Lung (tissue), 12 donors: ENCODE data around the gene TLE3. TPM values are rescaled to one million over a fixed set of nuclear protein-coding genes. Genes with fewer than 3 reads are reported as not detected.
A peak's percentile ranks its signal among the peaks of the same experiment; 100 is the strongest.

Experiments used
- ATAC-seq: fragments of 200-7000 bp; cut with Tn5 transposase; one replicate; pipeline ENCODE4 v1.9.1; 2020; ENCODE audit warnings: moderate number of reproducible peaks; ENCODE audit not compliant: insufficient read depth, low FRiP score
- DNase-seq, 3 donors: peaks; one replicate each; pipeline ENCODE4 v3.0.0-alpha.2; 2013 to 2017
- H3K27ac ChIP-seq, 2 donors: one replicate each; pipeline ENCODE4 v1.5.1; 2013; ENCODE audit warnings: mild to moderate bottlenecking in 2 of 2, moderate library complexity in 2 of 2, control low read depth in 1 of 2, inconsistent platforms in 1 of 2, low read depth in 1 of 2, low read length in 1 of 2
- H3K27me3 ChIP-seq, 3 donors: one replicate each; pipeline ENCODE4 v1.5.1; 2013; ENCODE audit warnings: low read length in 2 of 3; ENCODE audit not compliant: control insufficient read depth in 3 of 3, insufficient read depth in 3 of 3
- H3K36me3 ChIP-seq, 4 donors: one replicate each; pipeline ENCODE4 v1.5.1; 2013; ENCODE audit warnings: low read length in 4 of 4, mild to moderate bottlenecking in 1 of 4, moderate library complexity in 1 of 4; ENCODE audit not compliant: control insufficient read depth in 4 of 4, insufficient read depth in 4 of 4
- H3K4me1 ChIP-seq, 5 donors: one replicate each; pipeline ENCODE4 v1.5.1; 2013; ENCODE audit warnings: low read length in 5 of 5, mild to moderate bottlenecking in 2 of 5, moderate library complexity in 1 of 5; ENCODE audit not compliant: control insufficient read depth in 5 of 5, insufficient read depth in 5 of 5
- H3K4me3 ChIP-seq: one replicate; pipeline ENCODE4 v1.5.1; 2013; ENCODE audit warnings: mild to moderate bottlenecking, control low read depth, moderate library complexity
- H3K9ac ChIP-seq, 2 donors: one replicate each; pipeline ENCODE4 v1.5.1; 2013; ENCODE audit warnings: low read length in 2 of 2, control low read depth in 1 of 2; ENCODE audit not compliant: insufficient read depth in 1 of 2
- H3K9me3 ChIP-seq, 4 donors: one replicate each; pipeline ENCODE4 v1.5.1; 2013; ENCODE audit warnings: low read length in 3 of 4, mild to moderate bottlenecking in 1 of 4, moderate library complexity in 1 of 4; ENCODE audit not compliant: control insufficient read depth in 4 of 4, insufficient read depth in 3 of 4
- WGBS, 2 donors: extraction: QIAGEN DNeasy Blood & Tissue Kit; methylation state at CpG; one replicate each; pipeline ENCODE4 v1.1.7; 2013; 5-methylcytosine and 5-hydroxymethylcytosine counted together
- polyA plus RNA-seq, 2 donors: library from polyadenylated mRNA; stranded (reverse); fragments of 200-250 nt; gene quantifications; one replicate each; pipeline ENCODE4 v1.2.1, GENCODE V29; 2013
- total RNA-seq, 2 donors: library from RNA; depleted of rRNA in 1 of 2; stranded (reverse); fragments of >200 nt in 1 of 2; gene quantifications; one replicate each; pipeline ENCODE4 v1.2.1, GENCODE V29; 2014 to 2021
- TF ChIP-seq, protein P1 (sequence below): IDR thresholded peaks from 2 replicates; pipeline ENCODE4 v1.5.1; 2012; ENCODE audit warnings: mild to moderate bottlenecking; ENCODE audit errors: control extremely low read depth, extremely low read depth
- donor health status: control.
- donor health status: control.
- donor health status: Bipolar disorder and iron deficiency.
- donor health status: healthy.
- donor health status: DM: yes; HTN: yes; CAD: no.

The TLE3 gene
- total and polyA plus RNA-seq, 4 donors: 22.7 to 77.3 (median 73.3) TPM

DNA sequence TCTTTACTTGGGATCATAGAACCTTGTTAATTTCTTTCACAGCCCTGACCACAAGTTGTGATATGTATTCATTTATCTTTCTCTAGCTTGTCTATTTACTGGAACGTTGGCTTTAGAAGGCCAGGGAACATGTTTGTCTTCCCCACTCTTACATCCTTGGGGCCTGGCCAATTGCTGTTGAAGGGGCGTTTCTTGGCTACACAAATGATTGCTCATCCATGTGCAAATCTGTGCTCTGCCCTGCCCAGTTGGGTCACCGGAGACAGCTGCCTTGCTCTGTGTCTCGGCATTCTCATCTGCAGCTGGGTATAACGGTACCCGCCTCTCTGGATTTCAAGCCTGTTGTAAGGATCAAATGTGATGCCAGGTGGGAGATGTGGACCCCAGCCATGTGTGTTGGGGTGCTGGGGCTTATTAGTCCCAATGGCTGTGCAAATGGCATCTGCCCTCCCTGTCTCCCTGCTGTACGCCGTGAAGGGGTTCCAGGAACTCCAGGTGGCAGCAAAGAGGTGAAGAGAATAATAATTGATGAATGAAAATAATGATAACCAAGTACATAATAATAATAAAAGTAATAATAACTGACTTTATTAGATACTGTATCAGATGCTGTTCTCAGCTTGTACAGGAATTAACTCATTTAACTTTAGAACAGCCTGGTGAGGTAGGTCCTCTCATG, 24.0 kb upstream of the TLE3 start:
- TF ChIP-seq, protein P1, sequence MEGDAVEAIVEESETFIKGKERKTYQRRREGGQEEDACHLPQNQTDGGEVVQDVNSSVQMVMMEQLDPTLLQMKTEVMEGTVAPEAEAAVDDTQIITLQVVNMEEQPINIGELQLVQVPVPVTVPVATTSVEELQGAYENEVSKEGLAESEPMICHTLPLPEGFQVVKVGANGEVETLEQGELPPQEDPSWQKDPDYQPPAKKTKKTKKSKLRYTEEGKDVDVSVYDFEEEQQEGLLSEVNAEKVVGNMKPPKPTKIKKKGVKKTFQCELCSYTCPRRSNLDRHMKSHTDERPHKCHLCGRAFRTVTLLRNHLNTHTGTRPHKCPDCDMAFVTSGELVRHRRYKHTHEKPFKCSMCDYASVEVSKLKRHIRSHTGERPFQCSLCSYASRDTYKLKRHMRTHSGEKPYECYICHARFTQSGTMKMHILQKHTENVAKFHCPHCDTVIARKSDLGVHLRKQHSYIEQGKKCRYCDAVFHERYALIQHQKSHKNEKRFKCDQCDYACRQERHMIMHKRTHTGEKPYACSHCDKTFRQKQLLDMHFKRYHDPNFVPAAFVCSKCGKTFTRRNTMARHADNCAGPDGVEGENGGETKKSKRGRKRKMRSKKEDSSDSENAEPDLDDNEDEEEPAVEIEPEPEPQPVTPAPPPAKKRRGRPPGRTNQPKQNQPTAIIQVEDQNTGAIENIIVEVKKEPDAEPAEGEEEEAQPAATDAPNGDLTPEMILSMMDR: no peak
- DNase-seq: peak; percentile 62 to 81 (median 70)
- H3K27me3 ChIP-seq: no peaks in the 10 kb centered on the region
- no peak overlapping the region for H3K9ac ChIP-seq
- 71 to 83% methylated on average over 8 of the region's 8 CpGs for WGBS, 2 donors
- H3K9me3 ChIP-seq: no peaks in the 10 kb centered on the region
- ATAC-seq: no peak
- no peaks in the 10 kb centered on the region for H3K36me3 ChIP-seq
- no peak overlapping the region for H3K27ac ChIP-seq
- H3K4me3 ChIP-seq: no peak overlapping the region
- H3K4me1 ChIP-seq: peaks cover 0 to 11% (median 2%) of the 10 kb centered on the region in 5 donors

DNA sequence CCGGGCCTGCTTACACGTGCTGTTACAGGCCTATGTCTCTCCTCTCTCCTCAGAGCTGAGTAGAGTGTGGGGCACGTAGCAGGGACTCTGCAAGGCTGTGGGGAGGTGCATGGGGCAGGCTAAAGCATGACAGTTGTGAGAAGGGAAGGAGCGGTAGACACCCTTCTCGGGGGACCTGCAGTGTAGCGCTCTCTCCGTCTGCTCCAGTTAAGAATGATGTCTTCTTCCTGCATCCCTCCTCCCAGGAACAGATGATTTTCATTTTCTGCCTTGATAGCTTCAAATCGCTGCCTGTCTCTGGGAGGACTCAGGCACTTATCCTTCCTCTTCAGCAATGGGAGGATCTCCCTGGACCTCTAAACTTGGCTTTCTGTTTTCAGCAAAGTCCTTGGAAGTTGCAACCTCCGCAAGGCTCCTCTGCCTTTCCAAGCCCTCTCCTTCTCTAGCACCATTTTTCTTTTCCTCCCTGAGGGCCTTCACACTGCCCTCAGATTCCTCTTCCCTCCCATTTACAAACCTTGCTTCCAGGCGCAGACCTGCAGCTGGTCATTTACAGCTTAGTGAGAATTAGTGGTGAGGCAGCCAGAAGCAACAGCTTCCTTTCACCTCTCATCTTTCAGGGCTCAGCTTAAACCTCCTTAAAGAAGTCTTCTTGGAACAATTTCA, 23.4 kb upstream of the TLE3 start:
- no peak for DNase-seq
- Histone ChIP-seq H3K36me3 (no peaks in the 10 kb centered on the region), H3K4me3 (no peak overlapping the region), H3K9me3 (no peaks in the 10 kb centered on the region), H3K27ac (no peak overlapping the region), H3K9ac (no peak overlapping the region), H3K27me3 (no peaks in the 10 kb centered on the region), H3K4me1 (peaks cover 0 to 11% (median 2%) of the 10 kb centered on the region in 5 donors)
- TF ChIP-seq, protein P1: no peak
- ATAC-seq: no peak
- WGBS, 2 donors: 80 to 82% methylated on average over 10 of the region's 10 CpGs

DNA sequence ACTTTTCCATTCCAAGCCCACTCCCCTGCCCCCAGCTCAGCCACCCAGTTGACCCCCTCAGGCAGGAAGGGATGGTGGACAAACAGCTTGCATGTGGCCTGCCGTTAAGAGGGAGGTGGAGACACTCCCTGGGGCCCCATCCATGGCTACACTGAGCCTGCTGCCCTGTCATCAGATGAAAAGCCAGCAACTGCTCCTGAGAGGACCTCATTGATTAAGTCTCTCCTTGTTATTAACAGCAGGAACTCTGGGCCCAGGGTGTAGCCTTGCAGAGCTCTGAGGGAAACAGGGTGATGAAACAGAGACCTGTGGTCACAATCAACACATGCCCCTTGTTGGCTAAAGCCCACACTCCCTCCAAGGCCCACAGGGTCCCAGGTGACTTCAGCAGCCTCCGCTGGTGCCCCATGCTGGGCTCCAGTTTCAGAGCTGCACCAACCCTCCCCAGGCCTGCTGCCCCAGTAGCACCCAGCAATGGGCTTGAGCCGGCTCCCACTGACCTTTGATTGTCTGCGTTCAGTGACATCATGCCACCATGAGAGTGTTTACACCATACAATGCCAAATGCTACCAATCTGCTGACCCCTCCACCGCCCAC, 22.3 kb upstream of the TLE3 start:
- H3K9me3 ChIP-seq: no peaks in the 10 kb centered on the region
- peaks cover 0 to 21% (median 4%) of the 10 kb centered on the region in 5 donors for H3K4me1 ChIP-seq
- DNase-seq: no peak
- no peak overlapping the region for H3K4me3 ChIP-seq
- H3K36me3 ChIP-seq: no peaks in the 10 kb centered on the region
- no peak overlapping the region for H3K27ac ChIP-seq
- no peak overlapping the region for H3K9ac ChIP-seq
- TF ChIP-seq, protein P1: no peak
- ATAC-seq: no peak
- H3K27me3 ChIP-seq: no peaks in the 10 kb centered on the region
- WGBS, 2 donors: 65 to 75% methylated on average over 5 of the region's 5 CpGs
